Bronchial epithelial cell (primary cell): Measurements from ENCODE around the gene KRTAP2-2. TPM values are rescaled to one million over a fixed set of nuclear protein-coding genes. Genes with fewer than 3 reads are reported as not detected.
A peak's percentile ranks its signal among the peaks of the same experiment; 100 is the strongest.

Experiments used
- DNase-seq: peaks from one replicate; pipeline ENCODE4 v3.0.0-alpha.2; 2010; ENCODE audit warnings: low read depth
- FAIRE-seq: peaks from 2 replicates; lab custom pipeline; 2011; peaks lifted over from hg19 to GRCh38; lab: Jason Lieb, UNC
- H3K27me3 ChIP-seq: 2 replicates; pipeline ENCODE4 v1.5.1; 2011; ENCODE audit warnings: low read length; ENCODE audit not compliant: control insufficient read depth, insufficient read depth
- H3K36me3 ChIP-seq: 2 replicates; pipeline ENCODE4 v1.5.1; 2011; ENCODE audit warnings: low read length; ENCODE audit not compliant: control insufficient read depth, insufficient read depth
- H3K4me3 ChIP-seq: 2 replicates; pipeline ENCODE4 v1.5.1; 2011; ENCODE audit warnings: mild to moderate bottlenecking, low read depth, low read length, control low read depth
- total RNA-seq: library from RNA; depleted of rRNA; stranded (reverse); fragments of >200 nt; gene quantifications from 2 replicates; pipeline ENCODE4 v1.2.1, GENCODE V29; 2014
- TF ChIP-seq, protein P1 (sequence below): IDR thresholded peaks from 2 replicates; pipeline ENCODE4 v1.5.1; 2011; ENCODE audit warnings: mild to moderate bottlenecking, moderate library complexity, low read length, control low read depth, inconsistent platforms; ENCODE audit not compliant: insufficient read depth, severe bottlenecking

The KRTAP2-2 gene
- total RNA-seq, 1 donor from 2014 or later = not detected

DNA sequence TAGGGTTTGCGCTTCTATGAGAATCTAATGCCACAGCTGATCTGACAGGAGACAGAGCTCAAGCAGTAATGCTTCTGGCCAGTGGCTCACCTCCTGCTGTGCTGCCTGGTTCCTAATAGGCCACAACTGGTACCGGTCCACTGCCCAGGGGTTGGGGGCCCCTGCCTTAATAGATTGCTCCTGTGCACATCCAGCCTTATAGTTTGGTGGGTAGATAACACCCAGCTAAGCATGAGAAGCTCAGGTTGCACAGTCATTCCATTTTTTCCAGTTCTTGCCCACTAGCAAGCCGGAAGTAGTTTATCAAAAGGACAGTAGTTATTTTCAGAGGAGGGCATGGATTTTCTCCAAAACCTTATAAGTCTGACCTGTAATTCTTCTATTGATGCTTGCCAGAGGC, 35.6 kb downstream of the KRTAP2-2 start:
- no peak for FAIRE-seq
- no peak overlapping the region for H3K4me3 ChIP-seq
- H3K36me3 ChIP-seq = no peaks in the 10 kb centered on the region
- TF ChIP-seq, protein P1, sequence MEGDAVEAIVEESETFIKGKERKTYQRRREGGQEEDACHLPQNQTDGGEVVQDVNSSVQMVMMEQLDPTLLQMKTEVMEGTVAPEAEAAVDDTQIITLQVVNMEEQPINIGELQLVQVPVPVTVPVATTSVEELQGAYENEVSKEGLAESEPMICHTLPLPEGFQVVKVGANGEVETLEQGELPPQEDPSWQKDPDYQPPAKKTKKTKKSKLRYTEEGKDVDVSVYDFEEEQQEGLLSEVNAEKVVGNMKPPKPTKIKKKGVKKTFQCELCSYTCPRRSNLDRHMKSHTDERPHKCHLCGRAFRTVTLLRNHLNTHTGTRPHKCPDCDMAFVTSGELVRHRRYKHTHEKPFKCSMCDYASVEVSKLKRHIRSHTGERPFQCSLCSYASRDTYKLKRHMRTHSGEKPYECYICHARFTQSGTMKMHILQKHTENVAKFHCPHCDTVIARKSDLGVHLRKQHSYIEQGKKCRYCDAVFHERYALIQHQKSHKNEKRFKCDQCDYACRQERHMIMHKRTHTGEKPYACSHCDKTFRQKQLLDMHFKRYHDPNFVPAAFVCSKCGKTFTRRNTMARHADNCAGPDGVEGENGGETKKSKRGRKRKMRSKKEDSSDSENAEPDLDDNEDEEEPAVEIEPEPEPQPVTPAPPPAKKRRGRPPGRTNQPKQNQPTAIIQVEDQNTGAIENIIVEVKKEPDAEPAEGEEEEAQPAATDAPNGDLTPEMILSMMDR = no peak
- no peak for DNase-seq
- H3K27me3 ChIP-seq = no peaks in the 10 kb centered on the region

DNA sequence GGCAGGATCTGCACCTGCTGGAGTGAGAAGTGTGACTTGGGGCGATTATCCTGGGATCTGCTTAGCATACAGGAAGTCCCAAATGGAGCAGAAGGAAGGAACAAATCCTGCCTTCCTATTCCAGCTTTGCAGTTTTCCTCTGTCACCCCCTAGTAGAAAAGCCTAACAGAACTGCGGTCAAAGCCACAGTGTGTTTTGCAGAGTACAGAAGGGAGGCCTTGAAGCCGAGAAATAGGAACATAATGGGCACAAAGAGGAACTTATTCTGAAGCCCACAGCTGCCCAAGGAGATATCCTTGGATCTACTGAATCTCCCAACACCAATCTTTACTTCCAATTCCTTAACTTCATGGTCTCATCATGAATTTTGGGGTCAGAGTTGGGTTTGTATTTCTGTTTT, 36.5 kb downstream of the KRTAP2-2 start:
- FAIRE-seq = no peak
- H3K27me3 ChIP-seq = no peaks in the 10 kb centered on the region

DNA sequence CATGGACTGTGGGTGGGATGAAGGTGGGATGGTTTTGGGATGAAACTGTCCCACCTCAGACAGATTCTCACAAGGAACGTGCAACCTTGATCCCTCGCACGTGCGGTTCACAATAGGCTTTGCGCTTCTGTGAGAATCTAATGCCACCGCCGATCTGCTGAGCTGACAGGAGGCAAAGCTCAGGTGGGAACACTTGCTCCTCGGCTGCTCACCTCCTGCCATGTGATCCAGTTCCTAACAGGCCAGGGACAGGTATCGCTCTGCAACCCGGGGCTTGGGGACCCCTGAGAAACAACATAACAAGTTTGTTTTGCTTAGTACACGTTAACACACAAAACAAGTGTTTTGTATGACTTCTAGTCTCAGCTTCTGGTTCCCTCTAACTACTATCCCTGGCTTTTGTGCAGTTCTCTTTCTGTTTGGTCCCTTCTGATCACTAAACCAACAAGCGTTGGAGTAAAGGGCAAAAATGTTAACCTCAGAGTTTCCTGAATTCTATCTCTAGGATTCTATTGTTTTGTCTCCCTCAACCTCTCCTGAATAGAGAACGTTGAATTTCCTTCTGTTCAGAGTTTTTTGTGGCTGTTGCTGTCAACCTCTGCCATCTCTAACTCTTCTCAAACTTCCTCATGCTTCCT, 38.3 kb downstream of the KRTAP2-2 start:
- TF ChIP-seq, protein P1 = no peak
- H3K36me3 ChIP-seq = no peaks in the 10 kb centered on the region
- DNase-seq (no peak), FAIRE-seq (peak; percentile 73)
- H3K27me3 ChIP-seq = no peaks in the 10 kb centered on the region
- H3K4me3 ChIP-seq = no peak overlapping the region

More for the DNA sequence above, 36.5 kb downstream of the KRTAP2-2 start:
- H3K4me3 ChIP-seq = no peak overlapping the region
- no peak for DNase-seq
- TF ChIP-seq, protein P1 = no peak
- no peaks in the 10 kb centered on the region for H3K36me3 ChIP-seq

DNA sequence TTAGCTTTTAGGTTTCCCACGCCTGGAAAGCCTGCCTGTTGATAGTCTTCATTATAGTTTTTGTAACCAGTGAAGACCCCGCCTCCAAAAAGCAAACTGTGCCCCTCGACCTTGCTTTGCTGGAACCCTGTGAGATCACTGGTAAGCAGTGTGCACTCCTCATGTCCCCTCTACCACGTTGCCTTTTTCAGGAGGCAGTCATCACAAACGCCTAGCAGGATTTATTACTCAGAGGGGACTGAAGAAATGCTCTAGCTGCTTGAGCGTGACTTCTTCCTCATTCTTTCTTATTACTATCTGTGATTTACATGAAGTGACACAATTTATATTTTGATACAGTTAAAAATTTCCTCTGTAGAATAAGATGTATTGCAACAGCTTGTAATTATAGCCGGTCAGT, 39.6 kb downstream of the KRTAP2-2 start:
- no peak for FAIRE-seq
- Histone ChIP-seq H3K36me3 (no peaks in the 10 kb centered on the region), H3K4me3 (no peak overlapping the region), H3K27me3 (no peaks in the 10 kb centered on the region)
- DNase-seq = no peak
- TF ChIP-seq, protein P1 = no peak

DNA sequence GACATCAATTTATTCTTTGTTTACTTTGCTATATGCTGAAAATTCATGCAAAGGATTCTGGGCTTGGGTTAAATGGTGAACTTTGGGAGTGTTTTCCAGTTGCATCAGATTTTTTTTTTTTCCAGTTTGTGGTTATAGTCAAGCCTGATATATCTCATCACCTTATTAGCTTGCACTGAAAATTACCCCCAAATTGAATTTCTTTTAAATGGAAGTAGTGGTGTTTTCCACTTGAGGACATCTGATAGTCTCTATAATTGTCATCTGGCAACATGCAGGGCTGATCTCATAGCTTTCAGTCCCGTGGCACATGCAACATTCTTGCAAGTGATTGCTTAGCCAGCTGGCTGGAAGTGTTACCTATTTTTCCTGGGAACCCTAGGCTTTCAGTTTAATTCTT, 41.4 kb downstream of the KRTAP2-2 start:
- Histone ChIP-seq H3K27me3 (no peaks in the 10 kb centered on the region), H3K36me3 (no peaks in the 10 kb centered on the region), H3K4me3 (no peak overlapping the region)
- no peak for DNase-seq
- FAIRE-seq = no peak
- TF ChIP-seq, protein P1 = no peak

DNA sequence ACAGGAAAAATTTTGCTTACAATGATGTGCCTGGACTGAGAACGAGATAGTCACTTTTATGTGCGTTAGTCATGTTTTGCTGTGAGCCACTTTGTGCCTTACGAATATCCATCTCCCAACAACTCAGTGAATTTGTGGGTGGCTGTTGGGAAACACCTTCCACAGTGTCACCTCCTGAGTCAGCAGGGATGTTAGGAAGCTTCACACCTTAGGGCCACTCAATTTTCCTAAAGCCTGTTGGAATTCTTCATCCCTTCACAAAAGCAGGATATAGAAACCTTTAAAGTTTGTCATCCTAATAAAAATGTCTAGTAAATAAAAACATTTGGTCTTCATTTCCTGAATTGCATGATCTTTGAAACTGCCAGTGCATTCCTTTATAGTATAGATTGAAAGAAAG, 41.8 kb downstream of the KRTAP2-2 start:
- H3K27me3 ChIP-seq = no peaks in the 10 kb centered on the region
- no peak for FAIRE-seq
- TF ChIP-seq, protein P1 = no peak
- H3K4me3 ChIP-seq = no peak overlapping the region
- peak; percentile 33 for DNase-seq
- no peaks in the 10 kb centered on the region for H3K36me3 ChIP-seq
